ENCODE data around the gene SHD. TPM values are rescaled to one million over a fixed set of nuclear protein-coding genes. Genes with fewer than 3 reads are reported as not detected.

SHD gene
- total and polyA plus RNA-seq, 2 of the 8 experiments (the other 6 are each of a cell fraction or from before 2014, with no cell fraction given): 5.8 to 10.7 TPM

- no peak for TF ChIP-seq EZH2 (IDR thresholded peaks at IDR 0.05; ENCODE audit: low read depth, low read length, severe bottlenecking)
- TF ChIP-seq JUN (IDR thresholded peaks at IDR 0.05; ENCODE audit: low read depth, low read length): no peak
- no peak for TF ChIP-seq SIN3A (conservative IDR thresholded peaks at IDR 0.05 in 1 of 2, IDR thresholded peaks at IDR 0.05 in 1 of 2; ENCODE audit: low read depth in 1 of 2, low read length in 2 of 2)
These were observed 40.1 kb downstream of the SHD start (continued) for GRCh38 chr19:4319067-4319718.
